Neural progenitor cell (in vitro differentiated cells): ENCODE results near the gene PTPRN2. TPM values are rescaled to one million over a fixed set of nuclear protein-coding genes. Genes with fewer than 3 reads are reported as not detected.
"Not testable (repeated sequence)": the region's sequence is repeated elsewhere in the genome, so short reads cannot be mapped to it uniquely, and the experiment has no call there.

Source experiments
- DNase-seq: peaks from one replicate; pipeline ENCODE4 v3.0.0-alpha.2; 2016; ENCODE audit warnings: low spot score
- H2AFZ ChIP-seq: fragments of 200-600 bp; sonication (generic); replicated peaks from 2 replicates; pipeline ENCODE4 v1.6.1; 2016; ENCODE audit warnings: antibody characterized with exemption
- H3F3A ChIP-seq: fragments of 200-600 bp; sonication (generic); 2 replicates; pipeline ENCODE4 v1.6.1; 2016; ENCODE audit warnings: antibody characterized with exemption, low read depth
- H3K27ac ChIP-seq: fragments of 200-600 bp; sonication (generic); 2 replicates; pipeline ENCODE4 v1.5.1; 2016; ENCODE audit warnings: mild to moderate bottlenecking
- H3K27me3 ChIP-seq: fragments of 200-600 bp; sonication (generic); 2 replicates; pipeline ENCODE4 v1.6.1; 2016; ENCODE audit warnings: mild to moderate bottlenecking, moderate library complexity
- H3K36me3 ChIP-seq: fragments of 200-600 bp; sonication (generic); 2 replicates; pipeline ENCODE4 v1.5.1; 2016
- H3K4me1 ChIP-seq: fragments of 200-600 bp; sonication (generic); 2 replicates; pipeline ENCODE4 v1.6.1; 2016; ENCODE audit warnings: mixed run types
- H3K4me2 ChIP-seq: fragments of 200-600 bp; sonication (generic); 2 replicates; pipeline ENCODE4 v1.6.1; 2016
- H3K4me3 ChIP-seq: fragments of 200-600 bp; sonication (generic); 2 replicates; pipeline ENCODE4 v1.5.1; 2016
- H3K79me2 ChIP-seq: fragments of 200-600 bp; sonication (generic); 2 replicates; pipeline ENCODE4 v1.6.1; 2016; ENCODE audit warnings: low read depth
- H3K9ac ChIP-seq: fragments of 200-600 bp; sonication (generic); 2 replicates; pipeline ENCODE4 v1.6.1; 2016
- H3K9me3 ChIP-seq: fragments of 200-600 bp; sonication (generic); 2 replicates; pipeline ENCODE4 v1.5.1; 2016; ENCODE audit warnings: low read depth
- H4K20me1 ChIP-seq: fragments of 200-600 bp; sonication (generic); 2 replicates; pipeline ENCODE4 v1.6.1; 2016; ENCODE audit warnings: low read depth
- H3K27ac Mint-ChIP-seq: 3 replicates; pipeline ENCODE4 v1.8.0; 2021; ENCODE audit warnings: mixed read lengths
- H3K27me3 Mint-ChIP-seq: 2 replicates; pipeline ENCODE4 v1.8.0; 2022; ENCODE audit warnings: low read depth, mild to moderate bottlenecking, inconsistent platforms, moderate library complexity, mixed read lengths; ENCODE audit not compliant: insufficient read depth
- H3K36me3 Mint-ChIP-seq: 3 replicates; pipeline ENCODE4 v1.8.0; 2021; ENCODE audit warnings: mixed read lengths
- H3K4me1 Mint-ChIP-seq: 3 replicates; pipeline ENCODE4 v1.8.0; 2021; ENCODE audit warnings: mixed read lengths
- H3K4me3 Mint-ChIP-seq: 3 replicates; pipeline ENCODE4 v1.8.0; 2021; ENCODE audit warnings: mild to moderate bottlenecking, moderate library complexity, mixed read lengths
- H3K9me3 Mint-ChIP-seq: 3 replicates; pipeline ENCODE4 v1.8.0; 2020; ENCODE audit warnings: mixed read lengths
- EZH2 ChIP-seq: fragments of 200-600 bp; sonication (generic); IDR thresholded peaks from 2 replicates; pipeline ENCODE4 v1.6.1; 2017; ENCODE audit warnings: antibody characterized with exemption, mild to moderate bottlenecking, moderate library complexity
- EZH2phosphoT487 ChIP-seq: fragments of 200-600 bp; sonication (generic); IDR thresholded peaks from 2 replicates; pipeline ENCODE4 v1.6.1; 2017; ENCODE audit warnings: antibody characterized with exemption
- total RNA-seq: library from RNA; depleted of rRNA; stranded (reverse); fragments of >200 nt; gene quantifications from 2 replicates; pipeline ENCODE4 v1.2.3, GENCODE V29; 2015; ENCODE audit warnings: low replicate concordance
- TF ChIP-seq, protein P1 (sequence below): fragments of 200-600 bp; sonication (generic); IDR thresholded peaks from 2 replicates; pipeline ENCODE4 v1.5.1; 2017; ENCODE audit warnings: antibody characterized with exemption, mild to moderate bottlenecking

Gene PTPRN2
- total RNA-seq, 1 donor from 2014 or later = 3.0 TPM

DNA sequence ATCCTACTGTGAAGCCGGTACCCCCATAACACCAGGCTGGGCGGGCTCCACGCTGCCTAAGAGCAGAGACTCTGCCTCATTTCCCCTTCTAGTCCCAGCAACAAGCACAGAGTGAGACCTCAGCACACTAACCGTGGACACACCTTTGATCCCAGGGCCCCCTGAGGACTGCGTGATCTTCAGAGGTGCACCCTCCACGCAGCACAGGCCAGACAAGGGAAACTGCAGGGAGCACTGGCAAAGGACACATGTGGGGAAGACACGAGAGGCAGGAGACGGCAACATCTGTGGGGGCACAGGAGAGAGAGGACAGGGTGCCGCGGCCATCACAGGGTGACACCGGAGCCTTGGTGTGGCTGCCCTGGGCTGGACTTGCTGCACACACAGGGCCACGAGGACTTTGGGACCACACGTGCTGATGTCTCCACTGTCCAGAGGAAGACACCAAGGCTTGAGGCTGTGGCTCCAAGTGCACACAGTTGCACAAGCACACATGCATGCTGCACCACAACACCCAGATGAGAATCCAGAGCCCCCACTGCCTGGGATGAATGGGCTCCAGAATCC lies 128.8 kb downstream of the PTPRN2 start:
- no peaks in the 10 kb centered on the region for H3F3A ChIP-seq
- no peak overlapping the region for H3K27ac ChIP-seq
- peaks cover 3% of the 10 kb centered on the region for H3K36me3 Mint-ChIP-seq
- H3K27ac Mint-ChIP-seq = no peak overlapping the region
- no peak overlapping the region for H3K4me3 ChIP-seq
- no peak for TF ChIP-seq EZH2phosphoT487
- no peak for TF ChIP-seq EZH2
- TF ChIP-seq, protein P1, sequence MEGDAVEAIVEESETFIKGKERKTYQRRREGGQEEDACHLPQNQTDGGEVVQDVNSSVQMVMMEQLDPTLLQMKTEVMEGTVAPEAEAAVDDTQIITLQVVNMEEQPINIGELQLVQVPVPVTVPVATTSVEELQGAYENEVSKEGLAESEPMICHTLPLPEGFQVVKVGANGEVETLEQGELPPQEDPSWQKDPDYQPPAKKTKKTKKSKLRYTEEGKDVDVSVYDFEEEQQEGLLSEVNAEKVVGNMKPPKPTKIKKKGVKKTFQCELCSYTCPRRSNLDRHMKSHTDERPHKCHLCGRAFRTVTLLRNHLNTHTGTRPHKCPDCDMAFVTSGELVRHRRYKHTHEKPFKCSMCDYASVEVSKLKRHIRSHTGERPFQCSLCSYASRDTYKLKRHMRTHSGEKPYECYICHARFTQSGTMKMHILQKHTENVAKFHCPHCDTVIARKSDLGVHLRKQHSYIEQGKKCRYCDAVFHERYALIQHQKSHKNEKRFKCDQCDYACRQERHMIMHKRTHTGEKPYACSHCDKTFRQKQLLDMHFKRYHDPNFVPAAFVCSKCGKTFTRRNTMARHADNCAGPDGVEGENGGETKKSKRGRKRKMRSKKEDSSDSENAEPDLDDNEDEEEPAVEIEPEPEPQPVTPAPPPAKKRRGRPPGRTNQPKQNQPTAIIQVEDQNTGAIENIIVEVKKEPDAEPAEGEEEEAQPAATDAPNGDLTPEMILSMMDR = no peak
- H3K9me3 Mint-ChIP-seq = peaks cover 12% of the 10 kb centered on the region
- no peak overlapping the region for H3K9ac ChIP-seq
- no peaks in the 10 kb centered on the region for H3K4me1 Mint-ChIP-seq
- no peaks in the 10 kb centered on the region for H3K79me2 ChIP-seq
- H3K9me3 ChIP-seq = no peaks in the 10 kb centered on the region
- no peaks in the 10 kb centered on the region for H3K27me3 ChIP-seq
- peaks cover 12% of the 10 kb centered on the region for H3K27me3 Mint-ChIP-seq
- H3K36me3 ChIP-seq = no peaks in the 10 kb centered on the region
- no peaks in the 10 kb centered on the region for H3K4me1 ChIP-seq
- H2AFZ ChIP-seq = no peak overlapping the region
- H4K20me1 ChIP-seq = no peaks in the 10 kb centered on the region
- H3K4me3 Mint-ChIP-seq = no peak overlapping the region
- no peak overlapping the region for H3K4me2 ChIP-seq
- no peak for DNase-seq

DNA sequence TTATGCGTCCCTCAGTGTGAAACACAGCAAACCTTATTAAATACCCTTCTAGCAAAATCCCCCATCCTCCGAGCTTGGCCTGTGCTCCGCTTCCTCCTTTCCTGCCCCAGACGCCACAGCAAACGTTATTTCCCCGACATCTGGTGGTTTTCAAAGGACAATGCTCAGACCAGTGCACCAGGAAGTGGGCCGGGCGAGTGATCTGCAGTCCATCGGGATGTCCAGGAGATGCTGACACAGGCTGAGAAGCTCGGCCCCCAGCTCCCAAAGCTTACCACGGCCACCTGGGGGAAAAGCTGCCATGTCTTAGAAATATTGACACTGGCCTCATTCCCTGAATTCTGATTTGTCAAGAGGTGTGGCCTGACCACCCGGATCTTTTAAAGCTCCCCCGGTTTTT lies 129.5 kb downstream of the PTPRN2 start:
- Histone ChIP-seq H3K27ac (no peak overlapping the region), H3K27me3 (no peaks in the 10 kb centered on the region), H3K4me2 (no peak overlapping the region), H3K36me3 (no peaks in the 10 kb centered on the region), H3K9me3 (no peaks in the 10 kb centered on the region), H4K20me1 (no peaks in the 10 kb centered on the region), H3K4me3 (no peak overlapping the region), H3F3A (no peaks in the 10 kb centered on the region), H3K79me2 (no peaks in the 10 kb centered on the region), H2AFZ (no peak overlapping the region), H3K4me1 (no peaks in the 10 kb centered on the region), H3K9ac (no peak overlapping the region)
- H3K36me3 Mint-ChIP-seq = peaks cover 3% of the 10 kb centered on the region
- H3K4me1 Mint-ChIP-seq = peaks cover 2% of the 10 kb centered on the region
- H3K9me3 Mint-ChIP-seq = peaks cover 10% of the 10 kb centered on the region
- H3K27me3 Mint-ChIP-seq = peaks cover 7% of the 10 kb centered on the region
- H3K27ac Mint-ChIP-seq = no peak overlapping the region
- no peak for DNase-seq
- H3K4me3 Mint-ChIP-seq = no peak overlapping the region
- TF ChIP-seq EZH2 = no peak
- no peak for TF ChIP-seq EZH2phosphoT487

DNA sequence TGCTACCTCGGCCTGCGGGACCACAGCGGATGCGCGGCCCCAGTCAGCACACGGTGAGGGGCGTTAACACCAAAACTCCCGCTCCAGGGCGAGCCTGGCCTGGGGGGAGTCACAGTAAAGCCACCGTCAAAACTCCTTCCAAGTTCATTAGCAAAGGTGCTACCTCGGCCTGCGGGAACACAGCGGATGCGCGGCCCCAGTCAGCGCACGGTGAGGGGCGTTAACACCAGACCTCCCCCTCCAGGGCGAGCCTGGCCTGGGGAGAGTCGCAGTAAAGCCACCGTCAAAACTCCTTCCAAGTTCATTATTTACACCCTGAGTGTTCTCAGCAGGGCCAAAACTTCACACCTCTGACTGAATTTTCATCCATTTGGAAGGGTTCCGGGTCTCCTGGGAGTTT lies 130.0 kb downstream of the PTPRN2 start:
- not testable (repeated sequence) for H3K4me3 ChIP-seq, H3K27ac ChIP-seq, H3K27me3 ChIP-seq, H3K27ac Mint-ChIP-seq, H3K9me3 Mint-ChIP-seq, H3K79me2 ChIP-seq, H3K4me1 Mint-ChIP-seq, H3K4me3 Mint-ChIP-seq, H3K4me1 ChIP-seq, H3F3A ChIP-seq, H3K4me2 ChIP-seq, H3K36me3 Mint-ChIP-seq, H3K36me3 ChIP-seq, H4K20me1 ChIP-seq, H3K9me3 ChIP-seq, H3K9ac ChIP-seq, DNase-seq, H3K27me3 Mint-ChIP-seq, H2AFZ ChIP-seq

DNA sequence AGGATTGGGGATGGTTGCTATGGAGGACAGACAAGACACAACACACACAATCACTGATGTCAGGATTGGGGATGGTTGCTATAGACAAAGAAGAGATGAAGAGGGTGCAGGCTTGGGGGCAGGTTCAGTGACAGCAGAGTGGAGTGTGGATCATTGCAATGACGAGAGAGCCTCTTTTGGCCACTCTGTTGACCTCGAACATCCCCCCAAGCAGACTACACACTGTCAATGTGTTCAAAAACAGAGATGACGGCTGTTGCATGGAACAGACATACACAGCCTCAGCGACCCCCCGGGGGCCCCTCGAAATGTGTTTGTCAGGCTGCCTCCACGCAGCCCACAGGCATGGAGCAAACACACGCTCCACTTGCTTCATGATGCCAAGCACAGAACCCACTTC lies 133.0 kb downstream of the PTPRN2 start:
- H2AFZ ChIP-seq = no peak overlapping the region
- no peaks in the 10 kb centered on the region for H3K4me1 ChIP-seq
- H3K79me2 ChIP-seq = no peaks in the 10 kb centered on the region
- H3K4me3 Mint-ChIP-seq = no peak overlapping the region
- no peak overlapping the region for H3K4me2 ChIP-seq
- H3F3A ChIP-seq = no peaks in the 10 kb centered on the region
- H3K4me3 ChIP-seq = no peak overlapping the region
- H3K27me3 Mint-ChIP-seq = peaks cover 5% of the 10 kb centered on the region
- H3K27ac Mint-ChIP-seq = no peak overlapping the region
- peaks cover 3% of the 10 kb centered on the region for H3K36me3 Mint-ChIP-seq
- H3K4me1 Mint-ChIP-seq = peaks cover 2% of the 10 kb centered on the region
- H3K27ac ChIP-seq = no peak overlapping the region
- peaks cover 10% of the 10 kb centered on the region for H3K9me3 Mint-ChIP-seq
- DNase-seq = no peak
- H4K20me1 ChIP-seq = no peaks in the 10 kb centered on the region
- no peaks in the 10 kb centered on the region for H3K27me3 ChIP-seq
- H3K9me3 ChIP-seq = no peaks in the 10 kb centered on the region
- no peaks in the 10 kb centered on the region for H3K36me3 ChIP-seq
- H3K9ac ChIP-seq = no peak overlapping the region
- TF ChIP-seq, protein P1 = no peak
- TF ChIP-seq EZH2phosphoT487 (no peak), EZH2 (no peak)
